ENCODE results near the gene OPRM1.

GRCh38 chr6:154134471-154135147, 95.6 kb downstream of the OPRM1 start:
- no peak for TF ChIP-seq CTCF (IDR thresholded peaks at IDR 0.05)
- no peak for TF ChIP-seq POLR2A (IDR thresholded peaks at IDR 0.05; ENCODE audit: low read depth)
- TF ChIP-seq POLR2AphosphoS5 (IDR thresholded peaks at IDR 0.05), result no peak
- no peak for TF ChIP-seq EP300 (IDR thresholded peaks at IDR 0.05)

Measured in esophagus muscularis mucosa (tissue), 4 donors.